ENCODE results near the gene AFDN.

AFDN gene

DNA sequence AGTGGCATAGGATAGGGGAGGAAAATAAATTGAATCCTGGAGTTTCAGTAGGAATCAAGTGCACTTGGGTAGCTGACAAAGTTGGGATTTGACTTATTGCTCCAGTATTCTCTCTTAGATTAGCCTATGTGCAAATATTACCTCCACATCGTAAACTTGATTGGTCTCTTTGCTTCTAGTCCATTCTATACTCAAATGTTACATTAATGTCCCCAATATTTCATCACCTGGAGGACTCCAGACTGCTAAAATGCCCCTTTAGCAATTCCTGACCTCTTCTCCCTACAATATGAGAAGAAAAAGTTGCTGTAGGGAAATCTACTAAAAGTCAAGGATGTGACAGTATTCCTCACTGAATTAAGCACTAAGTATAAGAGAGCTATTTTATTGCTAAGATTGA is 16.3 kb downstream of the AFDN start:
- H3K27ac ChIP-seq = no peak overlapping the region
- no peak for TF ChIP-seq CTCF (conservative IDR thresholded peaks at IDR 0.05)

- H3K27ac ChIP-seq = no peak overlapping the region
- TF ChIP-seq CTCF (conservative IDR thresholded peaks at IDR 0.05) = no peak
Measured at GRCh38 chr6:167845856-167846255, 19.1 kb downstream of the AFDN start.

GRCh38 chr6:167846997-167847606 is 20.4 kb downstream of the AFDN start:
- H3K27ac ChIP-seq = no peak overlapping the region
- no peak for TF ChIP-seq CTCF (conservative IDR thresholded peaks at IDR 0.05)

DNA sequence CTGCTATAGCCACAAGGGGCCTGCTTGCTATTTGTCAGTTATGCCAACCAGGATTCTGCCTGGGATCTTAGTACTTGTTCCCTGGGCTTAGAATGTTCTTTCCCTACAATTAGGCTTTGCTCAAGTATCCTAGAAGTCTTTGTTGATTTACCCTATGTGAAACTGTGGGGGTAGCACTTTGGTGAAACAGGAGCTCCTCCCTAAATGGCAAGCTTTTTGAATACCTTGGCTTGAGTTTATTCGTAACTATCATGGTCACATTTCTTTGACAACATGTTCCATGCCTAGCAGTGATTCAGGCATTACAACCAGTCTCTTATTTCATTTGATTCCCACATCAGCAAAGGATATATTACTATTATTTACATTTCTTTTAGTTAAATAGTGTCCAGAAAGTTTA is 21.2 kb downstream of the AFDN start:
- H3K27ac ChIP-seq = no peak overlapping the region
- TF ChIP-seq CTCF (conservative IDR thresholded peaks at IDR 0.05) = no peak

DNA sequence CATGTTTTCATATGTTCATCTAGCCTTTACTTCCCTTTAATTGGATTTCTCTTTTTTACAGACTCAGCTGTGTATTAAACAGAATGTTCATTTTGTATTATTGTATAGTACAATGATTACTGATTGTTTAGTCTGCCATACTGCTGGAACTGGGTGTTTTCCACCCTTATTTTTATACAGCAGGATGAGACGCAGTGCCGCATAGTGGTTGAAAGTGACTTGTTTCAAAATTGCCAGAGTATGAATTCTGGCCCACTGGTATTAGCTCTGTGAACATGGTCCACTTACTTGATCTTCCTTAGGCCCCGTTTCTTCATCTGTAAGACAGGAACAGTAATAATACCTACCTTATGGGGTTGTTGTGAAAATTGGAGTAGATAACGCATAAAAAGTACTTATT is 22.1 kb downstream of the AFDN start:
- TF ChIP-seq CTCF (conservative IDR thresholded peaks at IDR 0.05) = no peak
- H3K27ac ChIP-seq = no peak overlapping the region

GRCh38 chr6:167849846-167850459 is 23.2 kb downstream of the AFDN start:
- no peak overlapping the region for H3K27ac ChIP-seq

GRCh38 chr6:167850782-167851181 is 24.1 kb downstream of the AFDN start:
- no peak overlapping the region for H3K27ac ChIP-seq
- no peak for TF ChIP-seq CTCF (conservative IDR thresholded peaks at IDR 0.05)

More at GRCh38 chr6:167849846-167850459, 23.2 kb downstream of the AFDN start:
- TF ChIP-seq CTCF (conservative IDR thresholded peaks at IDR 0.05) = no peak
